ENCODE data around the gene ITGA1.
"Not testable (repeated sequence)": the region's sequence is repeated elsewhere in the genome, so short reads cannot be mapped to it uniquely, and the experiment has no call there.

Gene ITGA1

DNA sequence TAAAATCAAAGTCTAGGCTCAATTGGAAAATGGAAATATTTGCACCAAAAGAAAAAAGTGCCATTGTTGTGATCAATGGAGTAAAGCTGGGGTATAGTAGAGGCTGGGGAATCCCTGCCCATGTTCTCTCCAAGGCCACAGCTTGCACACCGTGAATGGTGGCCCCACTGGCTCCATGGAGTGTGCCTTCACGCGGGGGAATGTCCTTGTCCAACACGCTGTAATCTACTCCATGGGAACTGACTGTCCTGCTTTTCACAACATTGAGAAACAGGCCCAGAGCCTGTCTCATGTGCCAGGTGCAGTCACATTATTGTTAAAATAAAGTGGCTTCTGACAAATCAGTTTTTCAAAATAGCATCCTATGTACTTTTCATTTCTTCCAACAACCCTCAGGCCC is 168.3 kb downstream of the ITGA1 start:
- DNase-seq (ENCODE audit: low read depth in 3 of 3): no peak

DNA sequence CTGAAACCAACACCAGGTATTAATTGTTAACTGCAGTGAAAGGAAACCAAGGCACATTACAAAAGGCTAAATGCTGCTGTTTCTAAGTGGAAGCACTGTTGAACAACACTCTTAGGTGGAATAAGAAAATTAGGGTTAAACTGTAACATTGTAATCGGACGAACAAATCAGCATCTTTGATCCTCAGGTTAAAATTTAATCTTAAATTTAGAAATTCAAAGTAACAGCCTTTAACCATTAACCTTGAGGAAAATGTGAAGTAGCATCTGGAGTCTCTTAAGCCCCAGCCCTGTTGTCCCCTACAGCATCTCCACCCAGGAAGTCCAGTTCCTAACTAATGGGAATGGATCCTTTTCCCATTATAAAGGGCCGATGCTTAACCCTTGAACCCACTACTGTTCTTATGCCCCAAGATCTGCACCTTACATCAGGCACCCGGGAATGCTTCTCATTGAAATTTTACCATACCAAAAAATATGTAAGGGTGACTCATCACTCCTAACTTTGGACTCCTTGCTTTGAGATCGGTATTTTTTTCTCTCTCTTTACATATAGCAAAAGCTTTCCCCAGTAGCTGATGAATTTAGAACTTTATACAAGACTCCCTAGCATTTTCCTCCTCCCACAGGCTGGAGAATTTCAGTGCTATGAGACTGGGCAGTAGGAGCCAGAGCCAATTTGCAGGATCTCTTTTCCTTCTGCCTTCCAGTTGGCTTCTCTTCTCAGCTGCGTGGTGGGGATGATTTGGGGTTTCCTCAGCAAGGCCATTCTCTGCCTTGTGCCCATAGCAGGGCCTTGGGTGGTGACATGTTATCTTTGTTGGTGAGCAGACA is 169.4 kb downstream of the ITGA1 start:
- no peak for DNase-seq (ENCODE audit: low read depth in 3 of 3)

DNA sequence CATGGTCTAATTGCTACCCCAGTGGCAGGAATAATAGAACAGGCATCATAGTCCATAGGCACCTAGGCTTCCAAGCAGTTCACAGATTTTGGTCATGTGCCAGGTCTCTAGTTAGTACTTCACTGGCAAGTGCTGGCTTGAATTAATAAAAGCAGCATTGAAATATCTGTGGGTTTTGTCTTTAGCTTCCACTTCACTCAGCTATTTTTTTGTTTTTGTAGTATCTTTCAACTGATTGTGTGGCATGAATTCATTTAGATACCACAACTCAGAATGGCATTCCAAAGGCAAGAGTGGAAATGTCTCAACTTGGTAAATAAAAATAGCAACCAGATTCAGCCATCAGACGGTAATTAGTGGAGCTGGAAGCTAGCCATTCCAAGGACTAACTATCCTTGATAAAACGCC is 173.6 kb downstream of the ITGA1 start:
- DNase-seq (ENCODE audit: low read depth in 3 of 3): no peak

DNA sequence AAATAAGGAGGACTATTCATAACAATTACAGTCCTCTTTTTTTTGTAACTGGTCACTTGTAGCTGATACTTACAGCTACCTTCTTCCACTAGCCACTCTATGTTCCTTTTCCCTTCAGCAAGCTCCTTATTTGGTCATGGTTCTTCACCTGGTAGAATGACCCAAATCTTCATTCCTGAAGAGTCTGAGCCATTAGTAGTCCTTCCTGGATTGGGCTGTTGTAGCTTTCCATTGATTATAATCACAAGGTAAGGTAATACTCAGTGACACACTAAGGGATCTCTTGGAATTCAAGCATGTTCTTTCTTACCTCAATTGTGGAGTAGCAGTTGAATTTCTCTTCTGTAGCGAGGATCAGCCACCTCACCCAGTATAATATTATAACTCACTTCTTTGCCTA is 175.9 kb downstream of the ITGA1 start:
- no peak for DNase-seq (ENCODE audit: low read depth in 3 of 3)

DNA sequence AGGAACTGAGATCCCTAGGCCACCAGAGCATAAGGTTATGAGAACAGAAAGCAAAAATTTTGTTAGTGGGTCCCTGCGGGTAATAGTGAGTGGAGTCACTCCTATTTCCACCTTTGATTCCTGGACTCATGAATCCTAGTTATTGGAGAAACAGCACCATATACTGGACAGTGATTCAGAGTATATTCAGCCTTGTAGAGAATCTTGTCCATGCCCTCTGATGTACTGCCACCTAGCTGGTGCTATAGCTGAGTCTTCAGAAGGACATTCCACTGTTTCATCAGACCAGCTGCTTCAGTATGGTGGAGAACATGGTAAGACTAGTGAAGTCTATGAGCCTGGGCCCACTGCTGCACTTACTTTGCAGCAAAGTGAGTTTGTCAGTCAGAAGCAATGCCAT is 176.4 kb downstream of the ITGA1 start:
- no peak for DNase-seq (ENCODE audit: low read depth in 3 of 3)

DNA sequence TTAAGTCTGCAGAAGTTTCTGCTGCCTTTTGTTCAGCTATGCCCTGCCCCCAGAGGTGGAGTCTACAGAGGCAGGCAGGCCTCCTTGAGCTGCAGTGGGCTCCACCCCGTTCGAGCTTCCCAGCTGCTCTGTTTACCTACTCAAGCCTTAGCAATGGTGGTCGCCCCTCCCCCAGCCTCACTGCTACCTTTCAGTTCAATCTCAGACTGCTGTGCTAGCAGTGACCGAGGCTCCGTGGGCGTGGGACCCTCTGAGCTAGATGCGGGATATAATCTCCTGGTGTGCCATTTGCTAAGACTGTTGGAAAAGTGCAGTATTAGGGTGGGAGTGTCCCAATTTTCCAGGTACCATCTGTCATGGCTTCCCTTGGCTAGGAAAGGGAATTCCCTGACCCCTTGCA is 188.4 kb downstream of the ITGA1 start:
- not testable (repeated sequence) for DNase-seq (ENCODE audit: low read depth in 3 of 3)

DNA sequence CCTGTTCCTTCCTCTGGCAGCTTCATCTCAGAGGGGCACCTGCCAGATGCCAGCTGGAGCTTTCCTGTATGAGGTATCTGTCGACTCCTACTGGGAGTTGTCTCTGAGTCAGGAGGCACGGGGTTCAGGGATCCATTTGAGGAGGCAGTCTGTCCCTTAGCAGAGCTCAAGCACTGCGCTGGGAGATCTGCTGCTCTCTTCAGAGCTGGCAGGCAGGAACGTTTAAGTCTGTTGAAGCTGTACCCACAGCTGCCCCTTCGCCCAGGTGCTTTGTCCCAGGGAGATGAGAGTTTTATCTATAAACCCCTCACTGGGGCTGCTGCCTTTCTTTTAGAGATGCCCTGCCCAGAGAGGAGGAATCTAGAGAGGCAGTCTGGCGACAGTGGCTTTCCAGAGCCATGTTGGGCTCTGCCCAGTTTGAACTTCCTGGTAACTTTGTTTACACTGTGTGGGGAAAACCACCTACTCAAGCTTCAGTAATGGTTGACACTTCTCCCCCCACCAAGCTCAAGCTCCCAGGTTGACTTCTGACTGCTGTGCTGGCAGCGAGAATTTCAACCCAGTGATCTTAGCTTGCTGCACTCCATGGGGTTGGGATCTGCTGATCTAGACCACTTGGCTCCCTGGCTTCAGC is 189.7 kb downstream of the ITGA1 start:
- no peak for DNase-seq (ENCODE audit: low read depth in 3 of 3)

DNA sequence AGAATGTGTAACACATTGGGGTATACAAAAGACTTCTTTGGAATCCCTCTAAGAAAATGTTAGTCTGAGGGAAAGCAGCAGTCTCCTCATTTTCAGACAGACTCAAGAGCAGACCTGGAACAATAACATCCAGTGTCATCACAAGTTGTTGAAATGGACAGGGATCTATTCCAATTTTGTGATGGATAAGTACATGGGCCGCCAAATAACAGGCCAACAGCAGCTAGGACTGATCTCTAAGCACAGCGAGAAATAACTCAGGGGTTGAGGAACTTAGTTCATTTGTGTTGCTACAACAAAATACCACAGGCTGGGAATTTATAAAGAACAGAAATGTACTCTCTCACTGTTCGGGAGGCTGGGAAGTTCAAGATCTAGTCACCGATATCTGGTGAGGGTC is 193.8 kb downstream of the ITGA1 start:
- no peak for DNase-seq (ENCODE audit: low read depth in 3 of 3)

DNA sequence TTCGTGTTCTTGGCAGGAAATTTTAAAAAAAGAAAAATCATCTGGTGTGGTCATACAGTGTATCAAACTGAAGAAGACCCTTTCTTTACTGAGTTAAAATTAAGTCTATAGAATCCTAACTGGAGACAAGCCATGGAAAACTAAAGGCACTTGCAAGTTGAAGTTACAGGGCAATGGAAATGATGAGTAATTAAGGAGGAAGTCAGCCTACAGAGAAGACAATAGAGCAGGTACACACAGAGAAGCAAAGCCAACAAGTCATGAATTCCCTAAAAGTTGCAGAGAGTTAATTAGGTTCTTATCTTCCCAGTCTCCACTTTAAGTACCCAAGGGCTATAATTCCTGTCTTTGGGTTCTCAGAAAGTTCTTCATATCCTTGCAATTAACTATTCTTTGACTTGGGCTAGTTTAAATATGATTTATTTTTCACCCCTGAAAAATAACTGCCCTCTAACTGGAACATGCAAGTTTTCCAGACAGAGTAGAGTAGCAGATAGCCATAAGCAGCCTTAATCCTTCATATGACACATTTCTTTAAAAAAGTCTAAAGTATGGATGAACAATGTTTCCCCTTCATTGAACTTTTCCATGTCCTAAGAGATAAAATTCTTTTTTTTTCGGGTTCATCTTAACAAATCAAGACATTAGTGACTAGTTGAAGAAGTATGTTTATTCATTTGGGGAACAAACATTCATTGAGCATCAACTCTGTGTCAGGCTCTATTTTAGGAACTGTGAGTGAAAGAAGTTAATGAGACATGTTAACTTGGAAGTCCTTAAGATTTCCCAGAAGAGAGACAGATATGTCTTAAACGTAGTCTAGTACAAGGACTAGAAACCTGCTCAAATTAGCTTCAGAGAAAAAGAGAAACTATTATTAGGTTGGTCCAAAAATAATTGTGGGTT is 196.3 kb downstream of the ITGA1 start:
- DNase-seq (ENCODE audit: low read depth in 3 of 3): no peak

DNA sequence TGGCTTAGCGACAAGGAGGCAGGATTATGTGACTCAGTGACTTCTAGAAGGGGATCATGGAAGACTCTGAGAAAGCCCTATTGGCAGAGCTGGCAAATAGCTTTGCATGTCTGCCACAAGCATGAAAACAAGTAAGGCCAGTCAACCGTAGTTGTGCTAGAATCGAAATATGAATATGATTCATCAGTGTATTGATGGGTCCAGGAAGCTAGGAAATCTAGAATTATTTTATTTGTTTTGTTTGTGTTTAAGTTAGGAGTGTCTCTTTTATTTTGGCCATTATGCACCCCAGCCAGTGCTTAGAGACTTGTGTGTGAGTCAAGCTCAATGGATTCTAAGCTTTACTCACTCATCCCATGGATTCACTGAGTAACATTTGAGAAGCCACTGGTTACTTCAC is 197.6 kb downstream of the ITGA1 start:
- DNase-seq (ENCODE audit: low read depth in 3 of 3): no peak

DNA sequence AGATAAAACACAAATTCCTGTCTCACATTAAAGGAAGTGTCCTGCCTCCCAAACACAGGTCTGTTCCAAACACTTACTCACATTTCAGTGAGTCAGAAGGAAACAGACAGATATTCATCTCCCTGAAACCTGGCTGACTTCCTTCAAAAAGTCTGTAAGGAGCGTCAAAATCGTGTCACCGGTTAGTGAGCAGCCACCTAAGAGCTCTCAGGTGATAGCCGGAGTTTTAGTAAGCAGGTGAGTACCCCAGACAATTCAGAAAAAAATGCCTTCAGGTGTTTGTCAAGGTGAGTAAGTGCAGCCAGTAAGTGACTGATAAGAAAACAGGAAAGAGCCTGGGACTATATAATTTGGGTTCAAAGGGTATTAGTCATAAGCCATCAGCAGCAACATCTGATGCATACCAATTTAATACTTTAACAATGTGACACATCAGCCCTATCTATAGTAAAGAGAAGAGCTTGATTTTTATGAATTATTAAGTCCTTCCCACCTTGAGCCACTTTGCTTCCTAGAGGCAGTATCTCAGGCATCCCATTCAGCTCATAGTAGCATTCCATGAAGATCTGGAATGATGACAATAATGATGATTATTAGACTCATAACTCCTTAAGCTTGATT is 200.1 kb downstream of the ITGA1 start:
- DNase-seq (ENCODE audit: low read depth in 3 of 3): no peak

DNA sequence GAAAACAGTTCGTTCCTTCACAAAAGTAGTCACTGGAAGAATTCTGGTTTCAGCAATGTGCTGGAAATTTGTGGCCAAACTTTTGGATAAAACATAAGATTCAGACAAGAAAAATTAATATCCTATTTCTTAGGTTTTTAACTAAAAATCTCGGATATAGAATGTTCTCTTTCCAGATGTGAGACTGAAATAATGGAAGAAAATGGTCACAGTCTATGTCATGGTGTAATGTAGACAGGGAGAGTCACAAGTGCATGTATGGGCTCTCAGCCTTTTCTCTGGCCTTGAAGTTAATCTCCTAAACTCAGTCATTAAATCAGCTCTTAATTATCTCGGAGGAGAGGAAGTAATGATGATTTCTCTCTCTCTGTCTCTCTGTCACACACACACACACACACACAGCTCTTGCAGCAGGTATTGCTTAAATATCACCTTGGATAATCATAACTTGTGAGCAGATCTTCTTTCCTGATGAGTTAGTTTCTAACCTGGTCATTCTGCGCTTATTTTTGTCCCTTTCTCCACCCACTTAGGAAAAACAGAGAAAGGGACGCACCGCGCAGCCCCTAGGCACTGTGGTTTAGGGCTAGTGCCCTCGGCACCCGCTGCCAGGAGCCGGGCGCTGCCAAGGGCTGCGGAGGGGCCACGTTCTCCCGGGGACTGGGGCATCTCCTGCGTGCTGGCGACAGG is 200.8 kb downstream of the ITGA1 start:
- DNase-seq (ENCODE audit: low read depth in 3 of 3): no peak

DNA sequence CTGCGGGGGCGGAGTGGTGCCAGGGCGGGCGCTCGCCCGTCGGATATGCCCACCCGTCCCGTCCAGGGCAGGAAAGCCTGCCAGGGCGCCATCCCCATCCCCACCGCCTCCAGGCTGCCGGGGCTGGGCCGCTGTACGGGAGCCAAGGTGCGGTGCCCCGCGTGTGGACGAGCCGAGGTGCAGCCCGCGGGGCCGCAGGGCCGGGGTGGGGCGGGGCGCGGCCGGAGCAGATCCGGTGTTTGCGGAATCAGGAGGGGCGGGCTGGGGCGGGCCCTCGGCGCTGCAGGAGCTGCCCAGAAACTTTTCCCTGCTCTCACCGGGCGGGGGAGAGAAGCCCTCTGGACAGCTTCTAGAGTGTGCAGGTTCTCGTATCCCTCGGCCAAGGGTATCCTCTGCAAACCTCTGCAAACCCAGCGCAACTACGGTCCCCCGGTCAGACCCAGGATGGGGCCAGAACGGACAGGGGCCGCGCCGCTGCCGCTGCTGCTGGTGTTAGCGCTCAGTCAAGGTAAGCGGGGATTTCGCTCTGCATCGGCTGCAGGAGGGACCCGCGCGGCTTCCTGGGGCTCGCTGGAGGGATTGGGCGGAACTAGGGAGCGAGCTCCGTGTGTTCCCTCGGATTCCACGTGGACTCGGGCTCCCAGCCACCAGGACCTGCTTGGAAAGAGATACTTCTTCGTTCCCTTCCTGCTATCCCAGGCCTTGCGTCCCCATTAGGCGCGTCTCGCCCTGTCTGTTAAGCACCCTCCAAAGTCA is 201.5 kb downstream of the ITGA1 start, which contains the start of gene ITGA2:
TSS of gene ITGA2 (plus strand) at position 328 of the 756 bp plus-strand sequence. CDS start at position 445, 117 bp downstream.
- DNase-seq (ENCODE audit: low read depth in 3 of 3): no peak

DNA sequence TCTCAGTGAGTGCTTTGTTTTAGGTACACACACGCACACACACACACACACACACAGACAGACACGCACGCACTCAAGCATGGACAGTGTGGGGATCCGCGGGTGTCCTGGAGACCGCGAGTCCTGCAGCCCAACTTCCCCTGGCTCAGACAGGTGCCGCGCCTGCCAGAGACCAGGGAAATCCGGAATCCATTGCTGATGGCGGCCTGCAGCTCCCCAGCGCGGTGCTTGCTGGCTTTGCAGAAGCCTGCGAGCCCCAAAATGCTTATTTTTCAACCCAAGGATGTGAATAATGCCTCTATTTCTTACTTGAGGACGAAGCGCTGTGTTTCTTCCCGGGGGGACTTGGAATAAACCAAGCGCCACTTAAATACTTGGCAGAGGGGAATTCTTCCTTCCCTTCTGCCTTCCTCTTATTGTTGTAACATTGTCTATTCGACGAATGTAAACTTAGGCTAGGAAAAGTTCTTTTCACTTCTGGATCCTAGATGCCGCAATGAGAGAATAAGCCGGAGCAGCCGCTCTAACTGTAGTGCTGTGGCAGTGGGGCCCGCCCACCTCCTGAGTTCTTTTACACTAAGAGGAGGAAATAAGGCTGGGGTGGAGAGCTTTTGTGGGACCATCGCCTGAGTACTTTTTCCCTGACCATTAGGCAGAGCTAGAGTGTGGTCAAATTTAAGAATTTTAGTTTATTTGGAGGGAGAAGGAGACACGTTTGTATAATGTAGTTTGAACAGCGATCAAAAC is 202.2 kb downstream of the ITGA1 start:
- DNase-seq (ENCODE audit: low read depth in 3 of 3): no peak

DNA sequence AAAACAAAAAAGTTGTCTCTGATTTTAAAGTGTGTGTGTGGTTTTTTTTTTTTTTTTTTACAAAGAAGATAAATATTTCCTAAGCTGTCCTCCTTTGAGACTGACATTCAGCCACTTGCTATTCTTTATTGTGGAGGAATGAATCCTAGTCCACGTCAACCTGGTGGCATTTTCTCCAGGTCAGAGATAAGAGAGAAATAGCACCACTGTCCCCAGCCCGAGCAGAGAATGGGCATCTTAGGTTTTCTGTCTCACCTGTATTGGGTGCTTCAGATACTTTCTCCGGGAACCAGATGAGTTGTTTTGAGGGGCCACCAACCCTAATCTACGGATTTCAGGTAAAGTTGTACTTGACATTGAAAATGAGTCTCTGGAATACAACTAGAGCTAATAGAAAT is 202.8 kb downstream of the ITGA1 start:
- DNase-seq (ENCODE audit: low read depth in 3 of 3): no peak

DNA sequence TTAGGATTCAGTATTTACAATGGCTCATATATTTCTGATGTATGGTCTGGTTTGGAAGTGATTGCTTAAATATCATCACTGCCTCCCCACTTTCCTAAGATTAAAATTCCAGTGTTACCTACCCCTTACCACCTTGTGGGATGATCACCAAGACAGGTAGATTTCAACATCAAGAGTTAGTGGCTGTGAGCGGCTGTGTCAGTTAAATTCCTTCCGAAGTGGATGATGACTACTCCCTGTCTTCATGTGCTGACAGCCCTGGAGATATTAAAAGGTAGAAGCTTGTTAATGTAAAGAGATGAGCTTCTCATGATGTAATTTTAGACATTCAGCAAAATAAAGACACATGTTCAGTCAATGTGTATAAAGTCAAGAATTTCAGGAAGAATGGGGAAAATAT is 205.7 kb downstream of the ITGA1 start:
- no peak for DNase-seq (ENCODE audit: low read depth in 3 of 3)

DNA sequence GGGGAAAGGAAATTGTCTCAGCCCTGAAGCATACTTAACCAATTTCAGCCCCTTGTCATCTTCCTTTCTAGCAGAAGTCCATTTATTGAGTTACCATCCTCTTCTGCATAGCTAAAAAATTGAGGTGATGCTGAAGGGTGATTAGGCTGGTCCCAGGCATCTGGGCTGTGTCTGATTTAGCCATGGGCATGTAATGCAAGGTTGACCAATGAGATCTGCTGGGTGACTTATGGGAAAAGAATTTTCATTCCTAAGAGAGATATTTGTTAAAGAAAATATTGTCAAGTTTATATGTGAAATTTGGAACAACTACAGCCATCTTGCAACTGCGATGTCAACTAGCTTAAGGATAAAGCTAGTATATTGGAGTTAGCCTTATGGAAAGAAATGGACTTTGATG is 206.6 kb downstream of the ITGA1 start:
- no peak for DNase-seq (ENCODE audit: low read depth in 3 of 3)

DNA sequence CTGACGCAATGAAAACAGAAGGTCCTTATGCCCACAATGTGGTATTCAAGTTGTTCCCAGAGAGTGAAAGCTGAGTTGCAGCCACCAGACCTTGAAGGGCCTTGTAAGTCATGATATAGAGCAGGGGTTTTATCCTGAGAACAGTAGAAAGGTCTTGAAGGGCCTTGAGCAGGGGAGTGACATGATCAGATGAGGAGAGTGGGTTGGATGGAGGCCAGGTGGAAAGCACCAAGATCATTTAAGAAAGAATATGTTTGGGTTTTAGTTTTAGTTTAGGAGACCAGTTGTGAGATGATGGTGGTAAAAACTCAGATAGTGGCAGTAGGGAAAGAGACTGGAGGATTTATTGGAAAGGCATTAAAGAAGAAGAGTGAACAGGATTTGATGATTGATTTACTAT is 207.4 kb downstream of the ITGA1 start:
- no peak for DNase-seq (ENCODE audit: low read depth in 3 of 3)

DNA sequence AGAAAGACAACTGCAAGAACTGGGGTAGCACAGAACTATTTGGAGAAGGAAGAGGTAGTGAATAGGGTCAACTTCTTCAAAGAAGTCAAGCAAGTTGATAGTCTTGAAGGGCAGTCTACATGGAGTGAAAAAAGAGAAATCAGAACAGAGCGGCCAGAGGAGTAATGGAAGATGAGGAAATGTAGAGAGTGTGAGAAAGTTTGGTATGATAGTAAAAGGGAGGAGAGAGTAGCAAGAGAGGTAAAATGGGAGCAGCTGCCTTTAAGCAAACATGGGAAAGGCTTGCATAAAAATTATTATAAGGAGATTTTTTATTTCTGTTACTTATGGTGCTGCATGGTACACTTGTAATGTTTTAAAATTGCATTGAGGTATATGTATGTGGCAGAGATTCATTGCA is 208.2 kb downstream of the ITGA1 start:
- DNase-seq (ENCODE audit: low read depth in 3 of 3): no peak

DNA sequence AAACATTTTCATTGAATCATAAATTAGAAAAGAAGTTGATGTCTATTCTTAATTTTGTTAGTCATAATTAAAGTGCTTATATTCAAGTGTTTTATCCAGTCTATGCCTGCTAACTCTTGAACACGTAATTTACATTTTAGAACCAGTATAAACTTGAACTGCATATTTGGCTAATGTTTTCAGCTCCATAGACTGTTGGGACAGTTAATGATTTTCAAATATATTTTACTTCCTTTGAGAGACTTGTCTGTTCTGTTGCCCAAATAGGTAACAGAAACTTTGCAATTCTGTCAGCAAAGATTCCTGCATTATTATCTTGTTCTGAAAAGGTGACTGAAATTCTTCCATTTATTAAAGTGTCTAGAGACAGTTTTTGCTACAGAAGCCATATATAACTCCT is 209.3 kb downstream of the ITGA1 start:
- no peak for DNase-seq (ENCODE audit: low read depth in 3 of 3)

Data from stimulated activated CD4-positive, alpha-beta T cell treated with anti-CD3 and anti-CD28 coated beads, TNF-alpha, amount 100 ng/mL, for 48 hours (primary cell).